Measurements from ENCODE around the gene CHIA.

- no peak for TF ChIP-seq CTCF (IDR thresholded peaks at IDR 0.05)
- TF ChIP-seq POLR2A (IDR thresholded peaks at IDR 0.05) = no peak
Observed at GRCh38 chr1:111289371-111289770, 1.3 kb upstream of the CHIA start.

Measured in tibial nerve (tissue), 3 donors.